HepG2 (cell line): ENCODE measurements around the gene CSTB. TPM values are rescaled to one million over a fixed set of nuclear protein-coding genes. Genes with fewer than 3 reads are reported as not detected.

Experiments
- HMGA1 ChIP-seq: sonication (generic); formaldehyde crosslinking; conservative IDR thresholded peaks from 2 replicates; pipeline ENCODE4 v1.4.0; 2020; ENCODE audit warnings: missing genetic modification reagents
- IRF9 ChIP-seq: sonication (generic); formaldehyde crosslinking; IDR thresholded peaks from 2 replicates; pipeline ENCODE4 v1.8.0; 2022; ENCODE audit warnings: missing genetic modification reagents, mild to moderate bottlenecking, borderline replicate concordance
- JUND ChIP-seq: sonication (generic); formaldehyde crosslinking; IDR thresholded peaks from 2 replicates; pipeline ENCODE4 v1.8.0; 2022; ENCODE audit warnings: mild to moderate bottlenecking, missing genetic modification reagents
- MAFK ChIP-seq, 2 experiments: IDR thresholded peaks in 1 of 2; conservative IDR thresholded peaks in 1 of 2; 2 replicates each; pipeline ENCODE4 v1.6.1; 2011; ENCODE audit warnings: improper control_type of control experiment in 2 of 2, low read length in 2 of 2
- NFYC ChIP-seq: IDR thresholded peaks from 2 replicates; pipeline ENCODE4 v1.6.1; 2016; ENCODE audit warnings: missing genetic modification reagents, missing compliant biosample characterization
- PCBP1 ChIP-seq: fragments of 200-400 bp; formaldehyde crosslinking; IDR thresholded peaks from 2 replicates; pipeline ENCODE4 v1.6.1; 2017; ENCODE audit warnings: mild to moderate bottlenecking, low read depth, low read length, borderline replicate concordance
- SKIL ChIP-seq: sonication (generic); formaldehyde crosslinking; IDR thresholded peaks from 2 replicates; pipeline ENCODE4 v1.8.0; 2022; ENCODE audit warnings: missing genetic modification reagents, mild to moderate bottlenecking, moderate library complexity, borderline replicate concordance
- THAP11 ChIP-seq: IDR thresholded peaks from 2 replicates; pipeline ENCODE4 v1.6.1; 2016; ENCODE audit warnings: missing biosample characterization, missing genetic modification reagents
- UBTF ChIP-seq: sonication (generic); formaldehyde crosslinking; IDR thresholded peaks from 2 replicates; pipeline ENCODE4 v1.4.0; 2020; ENCODE audit warnings: mild to moderate bottlenecking, missing genetic modification reagents
- ZNF652 ChIP-seq: IDR thresholded peaks from 2 replicates; pipeline ENCODE4 v1.6.1; 2016; ENCODE audit warnings: low read depth, borderline replicate concordance
- polyA plus RNA-seq, 8 experiments: library from polyadenylated mRNA; depleted of rRNA in 3 of 8; stranded (reverse) in 7 of 8; unstranded in 1 of 8; fragments of >200 nt; fragmentation: Illumina TruSeq in 4 of 8; extraction: Trizol in 4 of 8; gene quantifications; 2 replicates each; pipeline versions ENCODE4 v1.2.1 to v1.2.3, GENCODE V29; 2011 to 2016; ENCODE audit warnings: low read depth in 4 of 8, missing spikeins in 1 of 8, mixed read lengths in 1 of 8; ENCODE audit not compliant: insufficient read depth in 1 of 8
- total RNA-seq, 5 experiments: library from RNA; depleted of rRNA; stranded (reverse); fragments of >200 nt; fragmentation: Illumina TruSeq; extraction: Trizol; gene quantifications; 2 replicates each; pipeline ENCODE4 v1.2.3, GENCODE V29; 2016; ENCODE audit warnings: low read depth in 1 of 5
- TF ChIP-seq, protein P1 (sequence below): sonication (generic); formaldehyde crosslinking; IDR thresholded peaks from 2 replicates; pipeline ENCODE4 v1.5.0; 2020; ENCODE audit warnings: mild to moderate bottlenecking, missing genetic modification reagents
- TF ChIP-seq, protein P2 (sequence below): fragments of 450-650 bp; IDR thresholded peaks from 2 replicates; pipeline ENCODE4 v1.6.1; 2017
- TF ChIP-seq, protein P3 (sequence below): sonication (generic); formaldehyde crosslinking; conservative IDR thresholded peaks from 2 replicates; pipeline ENCODE4 v1.4.0; 2020; ENCODE audit warnings: missing genetic modification reagents
- TF ChIP-seq, protein P4 (sequence below): sonication (generic); formaldehyde crosslinking; IDR thresholded peaks from 2 replicates; pipeline ENCODE4 v1.4.0; 2020; ENCODE audit warnings: missing genetic modification reagents

CSTB gene
- total and polyA plus RNA-seq, 2 of the 13 experiments (the other 11 are each of a cell fraction or from before 2014, with no cell fraction given) = 11.7 to 94.1 TPM

GRCh38 chr21:43728467-43729390 is 47.4 kb downstream of the CSTB start (continued):
- peak; percentile 100 for TF ChIP-seq UBTF (CRISPR knock-in tag)
- TF ChIP-seq, protein P1, sequence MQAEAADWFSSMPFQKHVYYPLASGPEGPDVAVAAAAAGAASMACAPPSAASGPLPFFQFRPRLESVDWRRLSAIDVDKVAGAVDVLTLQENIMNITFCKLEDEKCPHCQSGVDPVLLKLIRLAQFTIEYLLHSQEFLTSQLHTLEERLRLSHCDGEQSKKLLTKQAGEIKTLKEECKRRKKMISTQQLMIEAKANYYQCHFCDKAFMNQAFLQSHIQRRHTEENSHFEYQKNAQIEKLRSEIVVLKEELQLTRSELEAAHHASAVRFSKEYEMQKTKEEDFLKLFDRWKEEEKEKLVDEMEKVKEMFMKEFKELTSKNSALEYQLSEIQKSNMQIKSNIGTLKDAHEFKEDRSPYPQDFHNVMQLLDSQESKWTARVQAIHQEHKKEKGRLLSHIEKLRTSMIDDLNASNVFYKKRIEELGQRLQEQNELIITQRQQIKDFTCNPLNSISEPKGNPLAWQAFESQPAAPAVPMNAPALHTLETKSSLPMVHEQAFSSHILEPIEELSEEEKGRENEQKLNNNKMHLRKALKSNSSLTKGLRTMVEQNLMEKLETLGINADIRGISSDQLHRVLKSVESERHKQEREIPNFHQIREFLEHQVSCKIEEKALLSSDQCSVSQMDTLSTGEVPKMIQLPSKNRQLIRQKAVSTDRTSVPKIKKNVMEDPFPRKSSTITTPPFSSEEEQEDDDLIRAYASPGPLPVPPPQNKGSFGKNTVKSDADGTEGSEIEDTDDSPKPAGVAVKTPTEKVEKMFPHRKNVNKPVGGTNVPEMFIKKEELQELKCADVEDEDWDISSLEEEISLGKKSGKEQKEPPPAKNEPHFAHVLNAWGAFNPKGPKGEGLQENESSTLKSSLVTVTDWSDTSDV (CRISPR knock-in tag) = no peak
- peak; percentile 87; the same call in 1 of the 2 replicates for TF ChIP-seq SKIL (CRISPR knock-in tag)
- TF ChIP-seq MAFK (conservative IDR thresholded peaks at IDR 0.05 in 1 of 2, IDR thresholded peaks at IDR 0.05 in 1 of 2; ENCODE audit: low read length in 2 of 2) = no peak
- TF ChIP-seq PCBP1 = no peak
- TF ChIP-seq, protein P2, sequence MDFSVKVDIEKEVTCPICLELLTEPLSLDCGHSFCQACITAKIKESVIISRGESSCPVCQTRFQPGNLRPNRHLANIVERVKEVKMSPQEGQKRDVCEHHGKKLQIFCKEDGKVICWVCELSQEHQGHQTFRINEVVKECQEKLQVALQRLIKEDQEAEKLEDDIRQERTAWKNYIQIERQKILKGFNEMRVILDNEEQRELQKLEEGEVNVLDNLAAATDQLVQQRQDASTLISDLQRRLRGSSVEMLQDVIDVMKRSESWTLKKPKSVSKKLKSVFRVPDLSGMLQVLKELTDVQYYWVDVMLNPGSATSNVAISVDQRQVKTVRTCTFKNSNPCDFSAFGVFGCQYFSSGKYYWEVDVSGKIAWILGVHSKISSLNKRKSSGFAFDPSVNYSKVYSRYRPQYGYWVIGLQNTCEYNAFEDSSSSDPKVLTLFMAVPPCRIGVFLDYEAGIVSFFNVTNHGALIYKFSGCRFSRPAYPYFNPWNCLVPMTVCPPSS = no peak
- no peak for TF ChIP-seq IRF9
- TF ChIP-seq THAP11 = peak; percentile 90
- peak; percentile 63 for TF ChIP-seq JUND (CRISPR knock-in tag)
- TF ChIP-seq HMGA1 (CRISPR knock-in tag) = no peak
- TF ChIP-seq, protein P3, sequence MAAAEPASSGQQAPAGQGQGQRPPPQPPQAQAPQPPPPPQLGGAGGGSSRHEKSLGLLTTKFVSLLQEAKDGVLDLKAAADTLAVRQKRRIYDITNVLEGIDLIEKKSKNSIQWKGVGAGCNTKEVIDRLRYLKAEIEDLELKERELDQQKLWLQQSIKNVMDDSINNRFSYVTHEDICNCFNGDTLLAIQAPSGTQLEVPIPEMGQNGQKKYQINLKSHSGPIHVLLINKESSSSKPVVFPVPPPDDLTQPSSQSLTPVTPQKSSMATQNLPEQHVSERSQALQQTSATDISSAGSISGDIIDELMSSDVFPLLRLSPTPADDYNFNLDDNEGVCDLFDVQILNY (CRISPR knock-in tag) = no peak
- TF ChIP-seq, protein P4, sequence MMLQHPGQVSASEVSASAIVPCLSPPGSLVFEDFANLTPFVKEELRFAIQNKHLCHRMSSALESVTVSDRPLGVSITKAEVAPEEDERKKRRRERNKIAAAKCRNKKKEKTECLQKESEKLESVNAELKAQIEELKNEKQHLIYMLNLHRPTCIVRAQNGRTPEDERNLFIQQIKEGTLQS (CRISPR knock-in tag) = peak; percentile 85
- TF ChIP-seq NFYC (CRISPR knock-in tag) = no peak
- TF ChIP-seq ZNF652 (CRISPR knock-in tag) = peak; percentile 20; the same call in 1 of the 2 replicates
